IPS DF 4.7 (cell line): ENCODE results near the gene WT1.
A peak's percentile ranks its signal among the peaks of the same experiment; 100 is the strongest.
"Not testable (repeated sequence)": the region's sequence is repeated elsewhere in the genome, so short reads cannot be mapped to it uniquely, and the experiment has no call there.

Source experiments
- DNase-seq: peaks from one replicate; pipeline ENCODE4 v3.0.0-alpha.2; 2013; ENCODE audit warnings: low spot score; ENCODE audit errors: extremely low read depth

WT1 gene

GRCh38 chr11:32388871-32389770, 46.2 kb downstream of the WT1 start:
- no peak for DNase-seq

- DNase-seq, result no peak
Measured at GRCh38 chr11:32388365-32388764, 47.0 kb downstream of the WT1 start.

- no peak for DNase-seq
Measured at GRCh38 chr11:32387411-32387810, 47.9 kb downstream of the WT1 start.

- DNase-seq, result no peak
Measured at GRCh38 chr11:32386770-32387377, 48.5 kb downstream of the WT1 start.

DNA sequence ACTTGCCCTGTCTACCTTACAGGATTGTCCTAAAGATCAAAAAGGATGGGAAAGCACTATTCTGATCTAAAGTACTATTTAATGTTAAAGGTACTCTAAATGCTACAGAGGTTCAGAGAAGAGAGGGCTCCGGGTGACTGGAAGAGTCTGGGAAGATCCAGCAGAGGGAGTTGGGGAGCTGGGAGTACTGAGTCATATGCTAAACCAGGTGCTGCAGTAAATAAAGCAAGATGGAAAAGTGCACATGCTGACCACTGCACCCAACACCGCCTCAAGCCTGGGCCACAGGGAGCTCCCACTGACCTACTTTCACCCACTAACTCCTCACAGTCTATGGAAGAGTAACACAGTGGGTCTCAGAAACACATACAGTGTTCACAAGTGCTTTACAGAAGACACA, 49.3 kb downstream of the WT1 start:
- peak; percentile 44 for DNase-seq

- no peak for DNase-seq
Measured at GRCh38 chr11:32382339-32383049, 52.8 kb downstream of the WT1 start.

GRCh38 chr11:32381179-32381578, 54.2 kb downstream of the WT1 start:
- no peak for DNase-seq

- DNase-seq, result no peak
Measured at GRCh38 chr11:32379719-32380118, 55.6 kb downstream of the WT1 start.

- DNase-seq, result no peak
Measured at GRCh38 chr11:32375826-32376225, 59.5 kb downstream of the WT1 start.

- peak; percentile 56 for DNase-seq
Measured at GRCh38 chr11:32374261-32374711, 61.1 kb downstream of the WT1 start.

GRCh38 chr11:32369987-32370386, 65.4 kb downstream of the WT1 start:
- not testable (repeated sequence) for DNase-seq

- DNase-seq, result no peak
Measured at GRCh38 chr11:32366666-32367065, 68.7 kb downstream of the WT1 start.

DNA sequence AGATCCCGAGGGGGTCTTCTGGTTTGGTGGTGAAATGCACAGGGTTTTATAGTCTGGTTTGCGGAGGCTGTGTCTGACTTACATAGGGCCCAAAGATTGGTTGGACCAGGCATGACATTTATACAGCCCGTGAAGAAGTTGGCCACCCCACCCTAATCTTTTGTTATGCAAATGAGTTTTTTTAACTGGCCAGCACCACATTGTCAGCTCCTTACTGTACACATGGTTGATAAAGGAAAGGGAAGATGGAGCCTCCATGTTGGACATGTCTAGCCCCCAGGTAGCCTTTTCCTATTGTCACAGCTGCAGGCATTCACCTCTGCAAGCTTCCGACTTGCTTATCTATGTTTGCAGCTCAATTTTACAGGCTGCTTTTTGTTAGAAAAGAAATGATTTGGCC, 70.1 kb downstream of the WT1 start:
- no peak for DNase-seq

GRCh38 chr11:32358729-32359128, 76.6 kb downstream of the WT1 start:
- DNase-seq, result no peak

DNA sequence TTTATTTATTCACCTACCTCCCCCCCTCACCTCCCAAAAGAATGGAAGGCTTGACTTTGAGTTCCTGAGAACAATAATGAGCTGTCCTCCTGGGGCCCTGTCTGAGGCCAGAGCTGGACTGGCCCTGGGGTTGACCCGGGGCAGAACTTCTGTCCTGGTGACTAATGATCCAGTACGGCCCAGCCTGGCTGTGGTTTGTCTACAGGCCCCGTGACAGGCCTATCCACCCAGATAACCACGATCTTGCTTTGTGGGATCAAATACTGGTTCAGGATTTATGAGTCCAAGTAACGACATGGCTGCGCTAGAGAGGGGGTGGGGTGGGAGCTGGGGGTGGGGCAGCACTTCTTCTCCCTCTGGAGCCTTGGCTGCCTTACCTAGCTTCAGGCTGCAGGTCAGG, 81.5 kb downstream of the WT1 start:
- no peak for DNase-seq

- DNase-seq, result no peak
Measured at GRCh38 chr11:32348502-32348901, 86.8 kb downstream of the WT1 start.

DNA sequence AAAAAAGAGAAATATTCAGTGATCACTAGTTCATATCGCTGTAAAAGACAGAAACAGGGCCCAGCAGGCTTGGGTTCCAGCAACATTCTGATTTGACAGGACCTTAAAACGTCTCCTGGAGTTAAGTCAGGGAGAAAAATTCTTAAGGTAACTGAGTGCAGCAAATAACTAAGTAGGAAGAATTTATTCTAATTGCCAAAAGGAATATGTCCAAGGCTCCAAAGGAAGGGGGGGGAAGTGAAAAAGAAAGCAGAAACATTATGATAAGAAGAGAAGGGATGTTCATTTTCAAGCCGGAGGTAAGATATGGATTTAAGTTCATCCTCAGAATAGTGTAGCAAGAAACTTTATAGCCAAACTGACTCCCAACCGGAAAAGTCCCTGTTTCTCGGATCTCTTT, 90.4 kb downstream of the WT1 start:
- DNase-seq, result no peak

DNA sequence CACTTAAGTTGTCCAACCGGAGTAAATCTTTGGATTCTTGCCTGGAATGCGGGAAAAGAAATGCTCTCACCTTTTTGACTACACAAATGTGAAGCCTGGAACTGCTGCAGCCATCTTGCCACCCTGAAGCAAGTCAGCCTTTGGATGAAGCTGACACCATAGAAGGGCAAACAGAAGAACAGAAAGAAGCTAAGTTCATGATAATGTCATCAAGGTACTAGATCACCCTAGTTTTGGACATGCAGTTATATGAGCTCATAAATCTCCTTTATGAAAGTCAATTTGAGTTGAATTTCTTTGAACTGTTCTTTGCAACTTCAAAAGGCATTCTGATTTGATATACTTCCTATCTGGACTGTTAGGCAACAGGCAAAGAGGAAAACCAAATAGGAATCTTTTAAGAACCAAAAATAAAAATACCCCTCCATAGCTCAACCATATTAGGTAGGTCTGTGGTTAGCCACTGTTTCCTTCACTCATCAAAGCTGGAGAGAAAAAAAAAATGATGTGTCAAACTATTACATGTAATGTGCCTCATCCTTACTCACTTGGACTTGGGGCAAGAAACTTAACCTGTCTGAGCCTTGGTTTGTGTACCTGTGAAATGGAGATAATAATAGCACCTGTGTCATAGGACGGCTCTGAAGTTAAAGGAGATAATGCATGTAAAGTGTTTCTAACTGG, 91.9 kb downstream of the WT1 start:
- DNase-seq, result no peak

DNA sequence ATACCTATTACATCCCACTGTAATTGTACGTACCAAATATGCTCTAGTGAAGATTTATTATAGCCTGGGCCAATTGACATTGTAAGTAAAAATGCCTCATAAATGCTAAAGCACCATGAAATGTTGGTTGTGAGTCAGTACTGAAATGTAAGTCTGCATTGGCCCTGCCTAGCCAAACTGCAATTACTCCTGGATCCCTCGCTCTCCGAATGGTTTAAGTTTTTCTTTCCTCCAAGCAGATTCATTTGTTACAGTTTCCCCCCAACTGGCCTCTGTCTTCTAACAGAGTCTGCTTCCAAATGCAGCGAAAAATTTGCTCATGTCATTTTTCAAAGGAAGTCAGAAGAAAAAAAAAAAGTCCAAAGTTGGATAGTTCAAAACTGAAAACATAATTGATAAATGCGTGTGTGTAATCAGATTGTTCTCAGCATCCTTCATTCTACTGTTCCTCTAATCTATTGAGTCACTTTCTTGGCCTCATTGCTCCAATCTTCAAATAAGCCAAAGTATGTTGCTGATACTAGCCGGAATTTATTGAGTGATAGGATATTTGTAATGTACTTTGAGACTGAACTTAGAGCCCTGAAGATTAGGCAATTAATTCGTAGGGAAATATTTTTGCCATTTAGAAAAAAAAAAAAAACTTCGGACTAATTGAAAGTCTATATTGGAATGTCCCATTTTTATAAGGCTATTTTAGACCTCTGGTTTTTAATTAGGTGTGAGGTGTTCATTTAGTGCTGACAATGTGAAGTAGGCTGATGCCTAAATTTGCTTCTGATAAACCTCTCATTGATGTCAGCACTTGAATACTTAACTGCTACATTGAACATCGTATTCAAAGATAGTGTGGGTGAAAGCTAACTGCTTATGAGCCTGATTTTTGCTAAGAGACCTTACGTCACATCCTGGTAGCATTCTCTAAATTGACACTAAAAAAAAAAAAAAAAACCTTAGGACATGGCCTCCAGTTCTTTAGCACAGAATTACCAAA, 93.4 kb downstream of the WT1 start:
- DNase-seq, result no peak

DNA sequence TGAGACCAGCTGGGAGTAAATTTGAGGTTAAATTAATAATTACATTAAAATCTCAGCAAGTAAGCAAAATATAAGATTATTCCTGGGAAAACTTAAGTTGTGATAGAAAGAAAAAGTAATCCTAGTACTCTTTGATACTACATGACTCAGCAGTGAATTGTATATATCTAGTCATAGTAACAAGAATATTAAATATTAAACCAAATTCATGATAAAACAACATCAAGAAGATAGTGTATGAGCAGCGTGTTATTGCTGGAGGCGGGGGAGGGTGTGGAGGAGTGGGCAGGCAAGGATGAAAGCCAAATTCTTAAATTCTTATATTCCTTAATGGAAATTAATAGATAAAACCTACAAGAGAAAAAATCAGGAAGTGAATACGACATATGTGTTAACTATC, 95.2 kb downstream of the WT1 start:
- no peak for DNase-seq
